Liver (tissue), 9 donors: ENCODE data around the gene TRAPPC12. TPM values are rescaled to one million over a fixed set of nuclear protein-coding genes. Genes with fewer than 3 reads are reported as not detected.

Source experiments
- DNase-seq: peaks from one replicate; pipeline ENCODE4 v3.0.0-alpha.2; 2017; ENCODE audit warnings: low spot score
- H3K27ac ChIP-seq, 2 donors: one replicate each; pipeline ENCODE4 v1.7.0; 2013; ENCODE audit warnings: inconsistent platforms in 2 of 2, low read length in 2 of 2, control low read depth in 1 of 2, low read depth in 1 of 2, mild to moderate bottlenecking in 1 of 2
- H3K27me3 ChIP-seq, 4 donors: one replicate each; pipeline versions ENCODE4 v1.6.1 to v1.7.0; 2013; ENCODE audit warnings: low read length in 3 of 4, inconsistent platforms in 1 of 4, mild to moderate bottlenecking in 1 of 4, moderate library complexity in 1 of 4; ENCODE audit not compliant: control insufficient read depth in 4 of 4, insufficient read depth in 4 of 4
- H3K36me3 ChIP-seq, 4 donors: one replicate each; pipeline versions ENCODE4 v1.6.1 to v1.7.0; 2013; ENCODE audit warnings: low read length in 3 of 4, mild to moderate bottlenecking in 3 of 4, low read depth in 1 of 4, moderate library complexity in 1 of 4; ENCODE audit not compliant: control insufficient read depth in 4 of 4, insufficient read depth in 3 of 4
- H3K4me1 ChIP-seq, 4 donors: one replicate each; pipeline versions ENCODE4 v1.6.1 to v1.7.0; 2013; ENCODE audit warnings: low read length in 3 of 4, mild to moderate bottlenecking in 3 of 4, moderate library complexity in 1 of 4; ENCODE audit not compliant: control insufficient read depth in 4 of 4, insufficient read depth in 4 of 4
- H3K4me3 ChIP-seq, 3 donors: one replicate each; pipeline versions ENCODE4 v1.6.1 to v1.7.0; 2013; ENCODE audit warnings: low read length in 3 of 3, control low read depth in 1 of 3, low read depth in 1 of 3, mild to moderate bottlenecking in 1 of 3
- H3K9ac ChIP-seq, 2 donors: one replicate each; pipeline ENCODE4 v1.7.0; 2013; ENCODE audit warnings: low read length in 2 of 2, mild to moderate bottlenecking in 2 of 2, moderate library complexity in 2 of 2, control low read depth in 1 of 2, low read depth in 1 of 2
- H3K9me3 ChIP-seq, 4 donors: one replicate each; pipeline versions ENCODE4 v1.6.1 to v1.7.0; 2013; ENCODE audit warnings: low read length in 3 of 4; ENCODE audit not compliant: control insufficient read depth in 4 of 4
- EGR1 ChIP-seq, 2 donors: IDR thresholded peaks; 2 replicates each; pipeline ENCODE4 v1.6.1; 2016 to 2018; ENCODE audit warnings: antibody characterized with exemption in 2 of 2, low read depth in 2 of 2
- FOXA1 ChIP-seq: IDR thresholded peaks from 2 replicates; pipeline ENCODE4 v1.6.1; 2016; ENCODE audit warnings: antibody characterized with exemption
- FOXA2 ChIP-seq: IDR thresholded peaks from 2 replicates; pipeline ENCODE4 v1.6.1; 2016; ENCODE audit warnings: antibody characterized with exemption
- GABPA ChIP-seq, 2 donors: IDR thresholded peaks in 1 of 2; conservative IDR thresholded peaks in 1 of 2; 2 replicates each; pipeline ENCODE4 v1.6.1; 2016; ENCODE audit warnings: antibody characterized with exemption in 2 of 2, mild to moderate bottlenecking in 1 of 2, moderate library complexity in 1 of 2
- HNF4A ChIP-seq, 2 donors: conservative IDR thresholded peaks; 2 replicates each; pipeline ENCODE4 v1.6.1; 2016; ENCODE audit warnings: antibody characterized with exemption in 2 of 2, mild to moderate bottlenecking in 2 of 2
- HNF4G ChIP-seq: IDR thresholded peaks from 2 replicates; pipeline ENCODE4 v1.6.1; 2016; ENCODE audit warnings: antibody characterized with exemption
- JUND ChIP-seq, 2 donors: IDR thresholded peaks; 2 replicates each; pipeline ENCODE4 v1.6.1; 2016; ENCODE audit warnings: antibody characterized with exemption in 2 of 2
- NR2F2 ChIP-seq: IDR thresholded peaks from 2 replicates; pipeline ENCODE4 v1.6.1; 2016; ENCODE audit warnings: antibody characterized with exemption
- RAD21 ChIP-seq, 2 donors: IDR thresholded peaks; 2 replicates each; pipeline ENCODE4 v1.6.1; 2016; ENCODE audit warnings: antibody characterized with exemption in 2 of 2, mild to moderate bottlenecking in 2 of 2
- RXRA ChIP-seq, 2 donors: IDR thresholded peaks; 2 replicates each; pipeline ENCODE4 v1.6.1; 2017 to 2018; ENCODE audit warnings: antibody characterized with exemption in 2 of 2, mild to moderate bottlenecking in 1 of 2
- SP1 ChIP-seq: IDR thresholded peaks from 2 replicates; pipeline ENCODE4 v1.6.1; 2018; ENCODE audit warnings: antibody characterized with exemption, mild to moderate bottlenecking
- TAF1 ChIP-seq: conservative IDR thresholded peaks from 2 replicates; pipeline ENCODE4 v1.6.1; 2016; ENCODE audit warnings: antibody characterized with exemption, mild to moderate bottlenecking
- YY1 ChIP-seq: IDR thresholded peaks from 2 replicates; pipeline ENCODE4 v1.6.1; 2016; ENCODE audit warnings: antibody characterized with exemption, mild to moderate bottlenecking
- WGBS: extraction: QIAGEN DNeasy Blood & Tissue Kit; methylation state at CpG from one replicate; pipeline ENCODE4 v1.1.7; 2013; 5-methylcytosine and 5-hydroxymethylcytosine counted together
- polyA plus RNA-seq, 2 donors: library from polyadenylated mRNA; stranded (reverse) in 1 of 2; unstranded in 1 of 2; fragments of 200-250 nt in 1 of 2; fragments of >200 nt in 1 of 2; fragmentation: Nextera tagmentation in 1 of 2; extraction: Ambion mirVana in 1 of 2; gene quantifications; one replicate each; pipeline versions ENCODE4 v1.2.1 to v1.2.3, GENCODE V29; 2013 to 2015
- total RNA-seq, 2 donors: library from RNA; depleted of rRNA; stranded (reverse); fragments of >200 nt; gene quantifications; one replicate each; pipeline ENCODE4 v1.2.3, GENCODE V29; 2014
- TF ChIP-seq, protein P1 (sequence below): IDR thresholded peaks from 2 replicates; pipeline ENCODE4 v1.6.1; 2016; ENCODE audit warnings: antibody characterized with exemption
- TF ChIP-seq, protein P2 (sequence below): fragments of 150-350 bp; IDR thresholded peaks from 2 replicates; pipeline ENCODE4 v1.5.1; 2017; ENCODE audit warnings: improper control_type of control experiment, low read depth, low read length; ENCODE audit not compliant: missing input control
- TF ChIP-seq, protein P3 (sequence below): IDR thresholded peaks from 2 replicates; pipeline ENCODE4 v1.6.1; 2016; ENCODE audit warnings: antibody characterized with exemption
- TF ChIP-seq, protein P4 (sequence below): IDR thresholded peaks from 2 replicates; pipeline ENCODE4 v1.6.1; 2016; ENCODE audit warnings: antibody characterized with exemption, mild to moderate bottlenecking
- TF ChIP-seq, protein P5 (sequence below): IDR thresholded peaks from 2 replicates; pipeline ENCODE4 v1.6.1; 2016; ENCODE audit warnings: antibody characterized with exemption
- donor health status: healthy.
- donor health status: healthy.
- donor health status: healthy.
- donor health status: healthy.
- donor health status: healthy.

TRAPPC12 gene
- total and polyA plus RNA-seq, 4 donors: 30.2 to 60.9 (median 39.7) TPM

DNA sequence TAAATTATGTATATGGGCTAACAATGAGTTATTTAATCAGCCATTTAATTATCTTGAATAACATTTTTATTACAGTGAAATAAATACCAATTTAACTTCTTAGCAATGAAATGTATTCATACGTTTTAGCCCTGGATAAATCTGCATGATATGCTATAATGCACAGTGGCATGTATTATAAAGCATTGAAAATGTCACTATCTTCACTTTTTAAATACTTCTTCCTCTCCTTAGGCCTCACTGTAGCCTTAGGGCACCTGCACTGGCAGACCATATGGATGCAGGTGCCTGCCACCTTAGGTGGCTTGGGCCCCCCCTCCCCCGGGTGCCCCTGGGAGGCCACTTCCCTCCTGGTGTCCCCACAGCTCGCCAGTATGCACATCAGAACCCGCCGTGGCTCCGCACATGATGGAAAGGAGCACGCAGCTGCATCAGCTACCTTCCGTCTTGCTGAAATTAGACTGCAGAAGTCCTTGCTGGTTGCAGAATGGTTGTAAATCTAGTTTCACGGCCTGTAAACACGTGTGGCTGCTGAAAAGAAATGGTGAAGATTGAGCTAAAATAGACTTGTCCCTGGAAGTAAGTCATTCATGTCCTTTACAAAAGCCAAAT lies 83.1 kb downstream of the TRAPPC12 start:
- DNase-seq: no peak
- no peak overlapping the region for H3K27ac ChIP-seq
- H3K4me3 ChIP-seq: no peak overlapping the region
- no peaks in the 10 kb centered on the region for H3K9me3 ChIP-seq
- peaks cover 0 to 13% (median 8%) of the 10 kb centered on the region in 4 donors for H3K4me1 ChIP-seq
- TF ChIP-seq, protein P1, sequence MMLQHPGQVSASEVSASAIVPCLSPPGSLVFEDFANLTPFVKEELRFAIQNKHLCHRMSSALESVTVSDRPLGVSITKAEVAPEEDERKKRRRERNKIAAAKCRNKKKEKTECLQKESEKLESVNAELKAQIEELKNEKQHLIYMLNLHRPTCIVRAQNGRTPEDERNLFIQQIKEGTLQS: no peak
- no peak for TF ChIP-seq RAD21 (IDR thresholded peaks at IDR 0.05)
- TF ChIP-seq GABPA (IDR thresholded peaks at IDR 0.05 in 1 of 2, conservative IDR thresholded peaks at IDR 0.05 in 1 of 2): no peak
- no peak for TF ChIP-seq YY1
- TF ChIP-seq FOXA2: no peak
- no peak for TF ChIP-seq RXRA (IDR thresholded peaks at IDR 0.05)
- TF ChIP-seq JUND (IDR thresholded peaks at IDR 0.05): no peak
- no peak for TF ChIP-seq HNF4A (conservative IDR thresholded peaks at IDR 0.05)
- TF ChIP-seq, protein P2, sequence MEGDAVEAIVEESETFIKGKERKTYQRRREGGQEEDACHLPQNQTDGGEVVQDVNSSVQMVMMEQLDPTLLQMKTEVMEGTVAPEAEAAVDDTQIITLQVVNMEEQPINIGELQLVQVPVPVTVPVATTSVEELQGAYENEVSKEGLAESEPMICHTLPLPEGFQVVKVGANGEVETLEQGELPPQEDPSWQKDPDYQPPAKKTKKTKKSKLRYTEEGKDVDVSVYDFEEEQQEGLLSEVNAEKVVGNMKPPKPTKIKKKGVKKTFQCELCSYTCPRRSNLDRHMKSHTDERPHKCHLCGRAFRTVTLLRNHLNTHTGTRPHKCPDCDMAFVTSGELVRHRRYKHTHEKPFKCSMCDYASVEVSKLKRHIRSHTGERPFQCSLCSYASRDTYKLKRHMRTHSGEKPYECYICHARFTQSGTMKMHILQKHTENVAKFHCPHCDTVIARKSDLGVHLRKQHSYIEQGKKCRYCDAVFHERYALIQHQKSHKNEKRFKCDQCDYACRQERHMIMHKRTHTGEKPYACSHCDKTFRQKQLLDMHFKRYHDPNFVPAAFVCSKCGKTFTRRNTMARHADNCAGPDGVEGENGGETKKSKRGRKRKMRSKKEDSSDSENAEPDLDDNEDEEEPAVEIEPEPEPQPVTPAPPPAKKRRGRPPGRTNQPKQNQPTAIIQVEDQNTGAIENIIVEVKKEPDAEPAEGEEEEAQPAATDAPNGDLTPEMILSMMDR: no peak
- no peak for TF ChIP-seq HNF4G
- no peak for TF ChIP-seq FOXA1
- TF ChIP-seq, protein P3, sequence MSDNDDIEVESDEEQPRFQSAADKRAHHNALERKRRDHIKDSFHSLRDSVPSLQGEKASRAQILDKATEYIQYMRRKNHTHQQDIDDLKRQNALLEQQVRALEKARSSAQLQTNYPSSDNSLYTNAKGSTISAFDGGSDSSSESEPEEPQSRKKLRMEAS: no peak
- TF ChIP-seq, protein P4, sequence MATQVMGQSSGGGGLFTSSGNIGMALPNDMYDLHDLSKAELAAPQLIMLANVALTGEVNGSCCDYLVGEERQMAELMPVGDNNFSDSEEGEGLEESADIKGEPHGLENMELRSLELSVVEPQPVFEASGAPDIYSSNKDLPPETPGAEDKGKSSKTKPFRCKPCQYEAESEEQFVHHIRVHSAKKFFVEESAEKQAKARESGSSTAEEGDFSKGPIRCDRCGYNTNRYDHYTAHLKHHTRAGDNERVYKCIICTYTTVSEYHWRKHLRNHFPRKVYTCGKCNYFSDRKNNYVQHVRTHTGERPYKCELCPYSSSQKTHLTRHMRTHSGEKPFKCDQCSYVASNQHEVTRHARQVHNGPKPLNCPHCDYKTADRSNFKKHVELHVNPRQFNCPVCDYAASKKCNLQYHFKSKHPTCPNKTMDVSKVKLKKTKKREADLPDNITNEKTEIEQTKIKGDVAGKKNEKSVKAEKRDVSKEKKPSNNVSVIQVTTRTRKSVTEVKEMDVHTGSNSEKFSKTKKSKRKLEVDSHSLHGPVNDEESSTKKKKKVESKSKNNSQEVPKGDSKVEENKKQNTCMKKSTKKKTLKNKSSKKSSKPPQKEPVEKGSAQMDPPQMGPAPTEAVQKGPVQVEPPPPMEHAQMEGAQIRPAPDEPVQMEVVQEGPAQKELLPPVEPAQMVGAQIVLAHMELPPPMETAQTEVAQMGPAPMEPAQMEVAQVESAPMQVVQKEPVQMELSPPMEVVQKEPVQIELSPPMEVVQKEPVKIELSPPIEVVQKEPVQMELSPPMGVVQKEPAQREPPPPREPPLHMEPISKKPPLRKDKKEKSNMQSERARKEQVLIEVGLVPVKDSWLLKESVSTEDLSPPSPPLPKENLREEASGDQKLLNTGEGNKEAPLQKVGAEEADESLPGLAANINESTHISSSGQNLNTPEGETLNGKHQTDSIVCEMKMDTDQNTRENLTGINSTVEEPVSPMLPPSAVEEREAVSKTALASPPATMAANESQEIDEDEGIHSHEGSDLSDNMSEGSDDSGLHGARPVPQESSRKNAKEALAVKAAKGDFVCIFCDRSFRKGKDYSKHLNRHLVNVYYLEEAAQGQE: no peak
- TF ChIP-seq NR2F2: no peak
- no peak for TF ChIP-seq SP1
- TF ChIP-seq, protein P5, sequence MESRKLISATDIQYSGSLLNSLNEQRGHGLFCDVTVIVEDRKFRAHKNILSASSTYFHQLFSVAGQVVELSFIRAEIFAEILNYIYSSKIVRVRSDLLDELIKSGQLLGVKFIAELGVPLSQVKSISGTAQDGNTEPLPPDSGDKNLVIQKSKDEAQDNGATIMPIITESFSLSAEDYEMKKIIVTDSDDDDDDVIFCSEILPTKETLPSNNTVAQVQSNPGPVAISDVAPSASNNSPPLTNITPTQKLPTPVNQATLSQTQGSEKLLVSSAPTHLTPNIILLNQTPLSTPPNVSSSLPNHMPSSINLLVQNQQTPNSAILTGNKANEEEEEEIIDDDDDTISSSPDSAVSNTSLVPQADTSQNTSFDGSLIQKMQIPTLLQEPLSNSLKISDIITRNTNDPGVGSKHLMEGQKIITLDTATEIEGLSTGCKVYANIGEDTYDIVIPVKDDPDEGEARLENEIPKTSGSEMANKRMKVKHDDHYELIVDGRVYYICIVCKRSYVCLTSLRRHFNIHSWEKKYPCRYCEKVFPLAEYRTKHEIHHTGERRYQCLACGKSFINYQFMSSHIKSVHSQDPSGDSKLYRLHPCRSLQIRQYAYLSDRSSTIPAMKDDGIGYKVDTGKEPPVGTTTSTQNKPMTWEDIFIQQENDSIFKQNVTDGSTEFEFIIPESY: no peak
- TF ChIP-seq TAF1: no peak
- no peak for TF ChIP-seq EGR1 (IDR thresholded peaks at IDR 0.05; ENCODE audit: low read depth in 2 of 2)
- peaks cover 6 to 34% (median 25%) of the 10 kb centered on the region in 4 donors for H3K36me3 ChIP-seq
- no peak overlapping the region for H3K9ac ChIP-seq
- 84% methylated on average over 10 of the region's 10 CpGs for WGBS
- no peaks in the 10 kb centered on the region for H3K27me3 ChIP-seq
